CD4-positive, alpha-beta T cell treated with Interferon gamma for 1 hour (primary cell): ENCODE data around the gene ROBO2.

Experiments used
- DNase-seq: peaks from one replicate; pipeline ENCODE4 v3.0.0-alpha.2; 2020

Gene ROBO2

DNA sequence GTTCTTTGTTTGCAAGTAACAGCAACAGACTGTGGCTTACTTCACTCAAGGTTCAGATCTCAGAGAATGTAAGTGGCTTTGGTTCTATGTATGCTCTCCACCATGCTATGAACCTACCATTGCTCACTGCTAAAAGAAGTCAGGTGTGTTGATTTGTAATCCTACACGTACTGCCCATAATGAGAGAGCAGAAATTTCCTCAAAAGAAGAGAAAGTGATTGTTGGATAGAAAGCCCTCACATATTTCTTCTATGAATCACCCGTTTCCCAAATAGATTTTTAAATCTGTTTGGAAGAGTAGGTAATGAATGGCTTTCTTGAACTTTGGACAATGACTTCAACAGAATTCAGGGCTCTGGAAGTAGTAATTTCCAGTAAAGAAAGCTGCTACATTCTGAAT, 565.4 kb downstream of the ROBO2 start:
- no peak for DNase-seq

DNA sequence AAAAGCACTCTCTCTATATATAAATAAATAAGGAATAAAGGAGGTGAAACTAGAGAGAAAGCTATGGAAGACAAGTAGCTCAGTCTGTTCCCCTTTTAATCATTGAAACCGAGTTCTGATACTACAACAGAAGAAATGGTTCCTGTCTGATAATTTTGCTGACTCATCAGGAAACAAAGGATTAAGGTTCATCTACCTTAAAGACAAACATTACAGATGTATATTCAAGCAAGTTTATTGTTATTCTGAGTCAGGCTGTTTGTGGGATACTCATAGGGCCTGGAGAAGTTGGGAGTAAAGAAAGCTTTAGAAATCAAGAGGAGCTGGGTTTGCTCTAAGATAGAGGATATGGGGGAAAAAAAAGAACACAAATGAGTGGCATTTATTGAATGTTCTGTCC, 566.0 kb downstream of the ROBO2 start:
- no peak for DNase-seq

DNA sequence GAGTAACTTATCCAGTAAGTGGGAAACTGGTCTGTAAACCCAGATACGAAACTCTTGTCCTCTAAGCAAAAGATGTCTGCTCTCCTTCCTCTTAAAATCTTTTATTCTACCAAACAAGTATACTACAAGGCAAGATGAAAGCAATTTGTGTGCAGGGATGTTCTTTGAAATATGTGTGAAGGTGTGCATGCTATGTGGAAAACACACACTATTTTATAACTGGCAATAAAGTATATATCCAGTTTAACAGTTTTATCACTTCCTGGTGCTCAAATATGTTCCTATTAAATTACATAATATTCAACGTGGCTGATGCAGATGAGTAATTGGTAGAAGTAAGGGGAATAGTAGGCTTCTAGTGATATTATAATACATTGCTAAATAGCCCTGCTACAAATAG, 566.5 kb downstream of the ROBO2 start:
- no peak for DNase-seq

DNA sequence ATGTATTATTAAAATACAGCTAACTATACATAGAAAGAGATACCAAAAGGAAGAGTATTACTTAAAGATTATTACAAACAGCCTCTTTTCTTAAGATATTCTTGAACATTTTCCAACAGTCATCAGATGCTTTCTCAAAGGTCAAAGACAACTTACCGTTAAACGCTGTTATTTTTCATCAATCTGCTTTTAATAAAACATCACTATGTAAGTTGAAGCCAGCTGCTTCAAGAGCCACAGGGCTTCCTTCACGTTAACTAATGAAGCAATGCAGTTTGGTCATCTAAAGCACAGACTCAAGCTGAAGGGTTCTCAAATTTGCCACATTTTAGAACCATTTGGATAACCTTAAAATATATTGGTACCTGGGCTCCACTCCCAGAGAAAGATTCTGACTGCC, 578.8 kb downstream of the ROBO2 start:
- no peak for DNase-seq

DNA sequence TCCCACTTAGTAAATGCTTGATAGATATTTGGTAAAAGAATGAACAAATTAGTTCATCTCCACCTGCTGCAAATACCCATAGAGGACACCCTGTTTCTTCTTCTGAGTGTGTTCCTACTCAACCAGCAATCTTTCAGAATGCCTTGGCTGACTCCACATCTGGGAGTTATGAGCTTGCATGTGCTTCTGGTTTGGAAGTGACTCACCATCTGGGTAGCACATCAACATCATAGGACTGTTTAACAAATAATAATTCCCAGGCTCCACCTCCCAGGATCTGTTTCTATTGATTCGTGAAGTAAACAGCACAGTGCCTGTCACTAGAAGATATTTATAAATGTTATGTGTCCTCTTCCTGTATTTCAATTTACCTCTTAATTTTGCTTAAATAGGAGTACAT, 580.1 kb downstream of the ROBO2 start:
- DNase-seq: no peak

DNA sequence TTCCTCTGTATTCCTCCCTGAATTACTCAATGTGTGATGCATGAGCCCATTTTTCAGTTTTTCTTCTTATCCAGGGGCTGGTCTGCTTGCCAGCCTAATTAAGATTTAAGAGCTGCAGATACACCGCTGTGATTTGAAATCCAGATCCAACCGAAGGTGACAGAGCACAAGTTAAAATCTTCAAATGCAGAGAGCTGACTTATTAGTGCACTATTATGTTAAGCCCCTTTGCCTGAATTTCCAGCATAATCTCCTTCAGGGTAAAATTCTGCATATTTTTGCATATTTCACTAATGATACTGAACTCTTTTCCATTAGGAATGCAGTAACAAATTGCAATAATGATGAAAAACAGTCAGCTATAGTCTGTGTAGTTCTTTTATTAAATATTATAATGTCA, 583.6 kb downstream of the ROBO2 start:
- DNase-seq: no peak

DNA sequence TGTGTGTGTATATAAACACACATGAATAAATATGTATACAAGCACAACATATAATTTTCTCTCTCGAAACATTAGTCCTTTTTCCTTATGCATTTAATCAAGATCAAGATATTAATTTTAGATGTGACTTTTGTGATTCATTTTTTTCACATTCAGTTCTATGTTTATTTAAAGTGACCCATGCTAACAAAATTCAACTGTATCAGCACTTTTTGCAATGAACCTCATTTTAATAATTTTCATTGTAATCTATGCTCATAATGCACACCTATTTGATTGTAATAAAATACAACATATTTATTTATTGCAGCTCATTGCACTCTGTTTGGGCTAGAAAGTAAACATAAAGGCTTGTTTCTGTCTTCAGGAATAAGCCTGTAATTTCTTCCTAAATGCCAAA, 586.3 kb downstream of the ROBO2 start:
- DNase-seq: no peak

DNA sequence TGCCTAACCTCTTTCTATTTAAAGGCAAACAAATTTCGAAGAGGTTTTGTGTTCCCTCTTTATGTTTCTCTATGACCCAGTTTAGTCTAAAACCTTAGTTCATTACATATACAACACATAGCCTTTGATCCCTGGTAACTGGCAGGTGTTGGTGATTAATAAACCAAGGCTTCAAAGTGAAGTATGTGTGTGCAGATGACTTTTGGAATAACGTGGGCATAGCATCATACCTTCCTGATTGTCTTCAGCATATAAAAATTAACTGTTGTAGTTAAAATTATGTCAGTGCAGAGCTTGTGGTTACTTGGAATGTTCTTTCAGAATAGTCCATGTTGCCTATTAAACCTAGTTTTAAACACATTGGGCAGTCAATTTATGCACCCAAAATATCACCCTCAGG, 608.3 kb downstream of the ROBO2 start:
- DNase-seq: no peak

DNA sequence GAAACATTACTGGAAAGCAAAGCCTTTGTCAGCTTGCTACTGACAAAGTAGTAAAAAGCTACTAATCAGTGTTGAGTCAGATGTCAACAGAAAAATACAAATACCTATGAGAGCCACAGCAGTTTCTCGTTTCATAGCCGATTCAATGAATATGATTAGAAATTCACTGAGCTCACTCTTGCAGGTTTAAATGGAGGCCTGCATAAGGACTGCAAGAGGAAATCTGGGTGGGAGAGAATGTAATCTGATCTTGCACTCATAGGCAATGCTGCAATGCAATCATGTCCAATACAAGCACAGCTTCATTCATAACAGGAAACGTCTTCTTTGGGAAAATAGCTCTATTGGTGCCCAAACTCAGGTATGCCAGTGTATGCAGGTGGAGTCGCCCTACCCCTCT, 608.8 kb downstream of the ROBO2 start:
- DNase-seq: no peak

DNA sequence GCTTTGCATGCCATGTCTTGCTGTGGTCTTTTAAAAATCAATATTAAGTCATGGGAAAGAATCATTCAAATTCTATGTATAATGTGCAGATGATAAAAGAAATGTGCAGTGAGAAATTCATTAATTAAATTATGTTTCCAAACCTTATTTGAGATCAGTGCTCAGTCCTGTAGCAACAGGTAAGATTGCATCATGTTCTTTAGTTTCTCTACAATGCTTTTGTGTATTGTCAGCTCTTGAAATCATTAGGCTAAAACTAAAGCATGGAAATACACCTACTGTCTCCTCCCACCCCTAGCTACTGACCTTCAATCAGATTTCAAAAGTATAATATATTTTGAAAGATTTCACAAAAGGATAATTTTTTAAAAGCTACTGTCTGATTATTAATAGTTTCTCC, 612.7 kb downstream of the ROBO2 start:
- DNase-seq: no peak

DNA sequence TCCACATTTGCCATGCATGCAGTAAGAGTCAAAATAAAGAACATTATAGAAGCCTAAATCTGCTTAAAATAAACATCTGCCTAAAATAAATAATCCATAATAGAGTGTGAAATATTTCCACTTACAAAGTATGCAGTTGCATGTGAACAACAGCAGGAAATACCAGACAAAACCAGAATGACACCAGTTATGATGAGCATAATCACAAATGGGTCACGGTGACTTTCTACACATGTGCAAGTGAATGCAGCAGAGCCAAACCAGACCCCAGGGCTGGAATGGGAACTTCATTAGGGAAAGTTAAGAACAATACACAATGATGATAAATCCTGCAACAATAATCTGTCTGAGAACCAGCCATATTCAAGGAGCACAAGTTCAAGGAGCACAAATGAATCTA, 615.5 kb downstream of the ROBO2 start:
- no peak for DNase-seq

DNA sequence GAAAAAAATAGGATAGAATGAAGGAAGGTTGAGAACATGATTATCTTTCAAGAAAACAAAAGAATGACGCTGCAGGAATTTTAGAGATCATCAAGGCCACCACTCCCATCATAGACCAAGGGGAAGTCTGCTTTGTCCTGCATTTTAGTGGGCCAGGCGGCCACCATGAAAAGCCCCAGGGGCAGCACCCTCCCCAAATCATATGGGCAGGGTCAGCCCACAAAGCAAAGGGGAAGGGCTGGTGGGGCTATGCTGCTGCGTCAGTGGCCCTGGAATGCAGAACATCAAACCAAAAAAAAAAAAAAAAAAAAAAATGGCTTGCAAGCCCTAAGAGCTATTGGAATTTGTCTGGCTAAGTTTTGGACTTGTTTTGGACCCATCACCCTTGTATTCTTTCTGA, 620.8 kb downstream of the ROBO2 start:
- DNase-seq: no peak

DNA sequence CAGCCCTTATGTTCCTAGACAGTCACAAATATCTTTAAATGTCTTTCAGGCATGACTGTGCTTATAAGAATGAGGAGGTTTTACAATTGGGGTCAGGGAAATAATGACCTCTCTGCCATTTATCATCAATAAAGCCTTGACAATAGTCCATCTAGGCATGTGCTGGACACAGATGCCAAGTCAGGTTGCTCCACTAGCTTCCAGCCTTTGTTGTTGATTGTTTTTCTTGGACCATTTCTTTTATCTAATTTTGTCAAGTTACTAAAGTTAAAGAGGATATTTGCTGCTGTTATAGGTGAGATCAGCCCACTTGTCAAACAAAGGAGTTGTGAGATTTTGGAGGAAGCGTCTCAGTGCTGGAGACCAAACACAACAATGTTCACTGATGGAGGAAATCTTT, 628.0 kb downstream of the ROBO2 start:
- no peak for DNase-seq

DNA sequence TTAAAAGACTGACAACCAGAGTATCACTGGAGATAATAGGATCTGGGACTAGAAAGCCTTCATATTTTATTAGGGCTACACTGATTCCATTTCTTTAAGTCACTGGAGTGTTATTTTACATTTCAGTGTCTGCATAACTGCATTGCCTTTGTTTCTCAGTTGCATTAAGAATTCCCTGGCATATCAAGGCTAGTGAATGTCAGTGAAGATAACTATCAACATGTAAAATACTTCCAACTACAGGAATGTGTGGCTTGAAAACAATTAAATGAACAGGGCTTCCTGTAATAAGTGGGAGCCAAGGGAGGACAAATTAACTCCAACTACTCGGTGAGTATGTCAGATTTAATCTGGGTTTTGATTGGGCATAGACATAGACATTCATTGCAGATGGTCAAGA, 628.5 kb downstream of the ROBO2 start:
- DNase-seq: no peak

DNA sequence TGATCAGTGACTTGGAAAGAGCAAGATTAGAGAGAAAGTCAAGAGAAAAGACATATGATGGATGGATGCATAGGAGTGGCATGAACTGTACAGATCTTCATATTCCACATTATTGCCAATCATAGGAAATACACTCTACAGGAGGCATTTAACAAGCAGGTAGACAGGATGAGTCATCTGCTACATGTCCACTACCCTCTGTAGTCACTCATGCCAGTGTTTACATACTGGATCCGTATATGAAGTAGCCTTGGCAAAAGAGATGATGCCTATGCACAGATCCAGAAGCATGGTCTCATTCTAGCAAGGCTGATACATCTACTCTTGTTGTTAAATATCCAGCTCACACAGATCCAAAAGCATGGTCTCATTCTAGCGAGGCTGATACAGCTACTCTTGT, 632.1 kb downstream of the ROBO2 start:
- no peak for DNase-seq

DNA sequence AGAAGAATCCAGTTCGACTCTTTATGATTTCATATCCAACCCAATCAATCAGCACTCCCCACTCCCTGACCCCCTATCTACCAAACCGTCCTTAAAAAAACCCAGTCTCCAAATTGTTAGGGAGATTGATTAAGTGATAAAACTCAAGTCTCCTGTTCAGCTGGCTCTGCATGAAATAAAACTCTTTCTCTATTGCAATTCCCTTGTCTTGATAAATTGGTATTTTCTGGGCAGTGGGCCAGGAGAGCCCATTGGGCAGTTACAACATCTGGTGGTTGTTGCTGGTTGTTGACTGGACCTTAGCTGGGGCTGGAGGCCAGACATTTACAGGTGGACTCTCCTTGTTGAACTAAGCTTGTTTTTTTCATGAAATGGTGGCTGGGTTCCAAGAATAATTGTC, 642.3 kb downstream of the ROBO2 start:
- no peak for DNase-seq

DNA sequence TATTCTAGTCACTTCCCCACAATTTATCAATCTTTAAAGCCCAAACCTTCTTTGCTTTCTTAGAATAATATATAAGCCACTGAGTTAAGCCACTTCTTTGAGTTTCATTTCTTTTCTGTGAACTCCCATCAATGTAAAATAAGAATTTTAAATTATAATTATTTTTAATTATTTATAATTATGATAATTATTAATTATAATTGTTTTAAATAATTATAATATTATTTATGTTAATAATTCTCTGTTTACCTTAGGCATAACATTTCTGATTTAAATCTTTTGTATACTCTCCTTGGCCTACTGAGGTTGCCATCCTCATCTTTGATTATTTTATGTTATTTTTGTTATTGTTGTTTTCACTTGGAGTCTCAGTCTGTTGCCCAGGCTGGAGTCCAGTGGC, 644.2 kb downstream of the ROBO2 start:
- no peak for DNase-seq

DNA sequence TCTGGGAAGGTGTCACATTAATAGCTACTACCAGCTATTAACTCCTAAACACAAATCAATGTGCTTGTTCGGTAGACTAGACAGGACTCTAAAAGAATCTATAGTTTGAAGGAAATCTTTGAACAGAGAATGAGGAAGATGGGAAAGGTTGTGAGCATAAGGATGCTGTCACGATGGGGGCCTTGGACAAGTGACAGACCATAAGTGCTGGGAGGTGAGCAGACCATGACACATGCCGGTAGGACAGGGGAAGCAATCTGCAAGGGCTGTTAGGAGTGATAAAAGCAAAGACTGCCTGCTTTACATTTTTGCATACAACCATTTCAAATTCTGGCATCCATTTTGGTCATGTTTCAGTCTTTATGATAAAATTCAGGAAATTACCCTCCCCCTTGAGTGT, 645.8 kb downstream of the ROBO2 start:
- no peak for DNase-seq

DNA sequence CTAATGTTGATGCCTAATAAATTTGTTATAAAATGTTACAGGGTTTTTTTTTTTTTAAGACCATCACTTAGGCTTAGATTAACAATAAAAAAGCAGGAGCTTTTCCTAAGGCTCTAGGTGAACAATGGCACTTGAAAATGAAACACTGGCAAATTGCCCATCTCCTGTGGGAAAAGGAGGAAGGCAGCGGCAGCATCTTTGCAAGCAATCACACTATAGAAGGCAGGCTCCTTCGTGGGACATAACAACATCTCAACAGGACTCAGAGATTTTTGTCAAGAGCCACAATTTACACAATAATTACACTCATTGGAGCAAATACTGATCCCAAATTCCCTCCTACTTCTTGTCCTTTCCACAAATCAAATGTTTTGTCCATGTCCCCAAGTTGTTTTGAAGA, 646.7 kb downstream of the ROBO2 start:
- no peak for DNase-seq

DNA sequence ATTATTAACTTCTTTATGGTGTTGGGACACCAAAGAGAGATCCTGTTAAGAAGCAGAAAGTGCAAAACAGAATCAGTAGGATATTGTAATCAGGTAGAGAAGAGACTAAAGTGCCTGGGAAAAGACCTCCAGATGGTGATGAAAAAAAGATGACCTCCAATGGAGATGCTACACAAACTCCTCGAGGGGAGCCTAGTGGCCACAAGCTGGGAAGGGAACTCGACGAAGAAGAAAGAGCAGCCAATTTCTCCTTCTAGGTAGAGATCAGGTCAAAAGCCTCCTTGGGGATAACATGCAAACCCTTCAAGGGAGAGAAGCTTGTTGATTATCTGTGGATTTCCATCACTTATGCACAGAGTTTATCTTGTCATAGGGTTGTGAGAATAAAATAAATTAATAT, 647.6 kb downstream of the ROBO2 start:
- DNase-seq: no peak

DNA sequence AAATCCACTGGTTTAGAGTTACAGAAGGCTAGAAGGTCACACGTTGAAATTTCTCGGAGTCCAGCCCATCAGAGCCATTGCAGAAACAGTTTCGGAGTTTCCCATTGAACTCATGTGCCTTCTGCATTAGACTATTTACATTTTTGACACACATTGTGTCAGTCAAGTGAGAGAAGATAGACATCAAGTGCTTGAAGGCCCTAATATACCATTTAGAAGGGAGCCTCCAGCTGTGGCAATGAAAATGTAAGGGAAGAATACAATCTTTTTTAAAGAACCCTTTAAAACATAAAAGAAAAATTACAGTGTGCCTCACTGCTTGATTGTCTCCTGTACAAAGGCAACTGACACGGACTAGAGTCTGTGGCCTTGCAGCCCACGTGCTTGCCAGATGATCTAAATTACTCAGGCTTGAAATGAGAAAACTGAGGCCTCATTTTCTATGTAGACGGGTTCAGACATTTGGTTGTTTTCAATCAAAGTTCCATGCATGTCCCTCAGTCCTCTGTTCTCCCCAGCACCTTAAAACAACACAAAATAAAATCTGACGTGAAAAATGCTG, 650.5 kb downstream of the ROBO2 start:
- no peak for DNase-seq

DNA sequence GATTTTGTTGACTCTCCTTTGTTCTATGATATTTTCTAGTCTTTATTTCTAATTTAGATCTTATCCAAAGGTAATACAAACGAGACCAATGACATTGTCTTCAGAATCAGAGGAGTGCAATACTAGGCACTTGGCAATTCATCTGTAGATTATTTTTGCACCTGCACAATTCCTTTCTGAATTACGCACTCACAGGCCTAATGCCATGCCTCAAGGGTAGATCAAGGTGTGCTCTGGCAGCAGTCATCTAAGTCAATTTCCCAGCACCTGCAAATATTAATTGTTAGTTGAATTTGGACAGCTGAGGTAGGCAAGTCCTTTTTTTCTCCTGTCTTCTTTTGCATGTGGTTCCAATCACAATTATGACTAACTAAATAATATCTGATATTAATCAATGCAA, 653.2 kb downstream of the ROBO2 start:
- no peak for DNase-seq

DNA sequence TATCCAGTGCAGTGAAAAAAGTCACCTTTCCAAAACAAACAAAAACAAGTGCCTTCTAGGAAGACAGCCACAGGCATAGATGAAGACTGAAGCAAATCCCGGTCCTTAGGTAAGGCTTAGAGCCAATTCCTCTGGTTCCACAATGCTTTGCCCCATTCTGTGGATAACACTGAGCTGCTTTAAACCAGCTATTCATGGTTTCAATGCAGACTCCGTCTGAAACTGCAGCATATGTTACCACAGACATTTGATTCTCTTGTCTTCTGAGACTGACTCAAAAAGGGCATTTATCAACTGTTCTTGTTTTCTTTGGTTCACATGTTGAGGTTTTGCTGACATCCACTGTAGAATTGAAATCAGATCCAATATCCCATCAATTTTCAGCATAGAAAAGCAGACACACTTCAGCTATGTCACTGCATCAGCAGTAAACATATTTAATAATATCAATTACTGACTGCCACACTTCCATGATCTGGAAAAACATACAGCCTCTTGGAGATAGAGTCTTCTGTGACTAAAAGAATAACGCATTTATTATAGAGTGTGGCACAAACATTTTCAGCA, 659.3 kb downstream of the ROBO2 start:
- no peak for DNase-seq
